Measurements from ENCODE around the gene BIRC7. TPM values are rescaled to one million over a fixed set of nuclear protein-coding genes. Genes with fewer than 3 reads are reported as not detected.

Gene BIRC7
- total RNA-seq, 1 donor from 2014 or later, result not detected

DNA sequence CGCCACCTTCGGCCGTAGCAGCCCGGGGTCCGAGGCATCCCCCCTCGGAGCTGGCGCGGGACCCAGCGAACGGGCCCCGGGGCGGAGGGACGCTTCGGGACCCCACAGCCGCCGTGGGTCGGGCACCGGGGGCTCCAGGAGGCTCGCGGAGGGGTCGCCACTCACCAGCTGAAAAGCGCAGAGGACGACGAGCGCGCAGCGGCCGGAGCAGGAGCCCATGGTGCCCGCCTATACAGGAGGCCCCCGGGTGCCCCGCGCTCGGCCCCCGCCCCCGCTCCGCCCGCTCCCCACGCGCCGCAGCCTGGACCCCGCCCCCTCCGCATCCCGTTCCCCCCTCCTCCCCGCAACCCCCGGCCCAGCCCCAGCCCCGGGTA lies 18.5 kb downstream of the BIRC7 start, which contains the start of gene NKAIN4:
Gene NKAIN4, minus strand, starts transcription at position 232 of the 374 bp plus-strand sequence. Its CDS starts 13 bp downstream, at position 219.
- CTCF ChIA-PET, result no interaction called here
- Mint-ChIP-seq H3K4me1 (peaks cover 14% of the 10 kb centered on the region), H3K27ac (no peak within 1 kb of the TSS), H3K4me3 (peak within 1 kb of the TSS; percentile 64), H3K36me3 (ENCODE audit: low read depth) (no peaks in the 10 kb centered on the region), H3K27me3 (peaks cover 39% of the 10 kb centered on the region), H3K9me3 (no peaks in the 10 kb centered on the region)
- intact Hi-C loops (cut with micrococcal nuclease), result loop anchor here (5.0 to 10.0 kb wide), 2 partner anchors 72 to 199 kb away; no protein-coding TSS in a partner anchor
- TF ChIP-seq, protein P1, sequence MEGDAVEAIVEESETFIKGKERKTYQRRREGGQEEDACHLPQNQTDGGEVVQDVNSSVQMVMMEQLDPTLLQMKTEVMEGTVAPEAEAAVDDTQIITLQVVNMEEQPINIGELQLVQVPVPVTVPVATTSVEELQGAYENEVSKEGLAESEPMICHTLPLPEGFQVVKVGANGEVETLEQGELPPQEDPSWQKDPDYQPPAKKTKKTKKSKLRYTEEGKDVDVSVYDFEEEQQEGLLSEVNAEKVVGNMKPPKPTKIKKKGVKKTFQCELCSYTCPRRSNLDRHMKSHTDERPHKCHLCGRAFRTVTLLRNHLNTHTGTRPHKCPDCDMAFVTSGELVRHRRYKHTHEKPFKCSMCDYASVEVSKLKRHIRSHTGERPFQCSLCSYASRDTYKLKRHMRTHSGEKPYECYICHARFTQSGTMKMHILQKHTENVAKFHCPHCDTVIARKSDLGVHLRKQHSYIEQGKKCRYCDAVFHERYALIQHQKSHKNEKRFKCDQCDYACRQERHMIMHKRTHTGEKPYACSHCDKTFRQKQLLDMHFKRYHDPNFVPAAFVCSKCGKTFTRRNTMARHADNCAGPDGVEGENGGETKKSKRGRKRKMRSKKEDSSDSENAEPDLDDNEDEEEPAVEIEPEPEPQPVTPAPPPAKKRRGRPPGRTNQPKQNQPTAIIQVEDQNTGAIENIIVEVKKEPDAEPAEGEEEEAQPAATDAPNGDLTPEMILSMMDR (IDR thresholded peaks at IDR 0.05), result no peak
- no peak for DNase-seq
- ATAC-seq (ENCODE audit: low read depth), result no peak
- POLR2A ChIA-PET, result no interaction called here

DNA sequence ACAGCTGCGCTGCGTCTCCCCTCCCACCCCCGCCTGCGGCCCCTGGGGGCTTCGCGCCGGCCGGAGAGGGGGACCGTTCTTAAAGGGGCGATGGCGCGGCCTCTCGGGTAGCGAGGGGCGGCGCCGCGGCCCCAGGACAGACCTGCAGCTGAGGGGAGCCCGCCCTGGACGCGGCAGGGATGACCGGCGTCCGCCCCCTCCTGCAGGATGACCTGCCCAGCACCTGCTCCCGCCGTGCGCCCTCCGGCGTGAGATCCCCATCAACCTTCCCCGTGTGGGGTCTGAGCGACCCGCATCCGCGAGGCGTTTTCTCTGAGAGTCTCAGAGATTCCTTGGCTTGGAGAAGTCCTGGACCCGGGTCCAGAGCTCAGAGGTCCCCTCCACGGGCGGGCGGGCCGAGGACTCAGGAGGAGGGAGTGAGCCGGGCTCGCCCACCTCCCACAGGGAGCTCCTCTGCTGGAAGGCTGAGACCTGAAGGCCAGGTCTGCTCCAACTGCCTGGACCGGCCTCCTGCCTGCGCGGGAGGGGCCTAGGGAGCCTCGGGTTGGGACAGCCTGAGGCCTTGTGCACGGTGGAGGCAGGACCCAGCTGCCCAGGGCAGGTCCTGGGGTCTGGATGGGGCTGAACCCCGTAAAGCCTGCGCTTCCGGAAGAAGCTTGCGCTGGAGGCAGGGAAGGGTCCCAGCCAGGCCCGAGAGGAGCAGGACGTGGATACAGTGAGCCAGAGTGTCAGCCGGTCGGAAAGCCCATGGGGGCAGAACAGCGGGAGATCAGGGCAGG lies 19.1 kb downstream of the BIRC7 start:
- TF ChIP-seq, protein P1 (IDR thresholded peaks at IDR 0.05), result no peak
- intact Hi-C loops (cut with micrococcal nuclease), result loop anchor here (5.0 to 10.0 kb wide), 2 partner anchors 72 to 200 kb away; no protein-coding TSS in a partner anchor
- no peak overlapping the region for H3K27ac Mint-ChIP-seq
- H3K4me3 Mint-ChIP-seq, result no peak overlapping the region
- ChIA-PET CTCF (no interaction called here), POLR2A (no interaction called here)
- H3K36me3 Mint-ChIP-seq (ENCODE audit: low read depth), result no peaks in the 10 kb centered on the region
- ATAC-seq (ENCODE audit: low read depth) (no peak), DNase-seq (no peak)
- no peaks in the 10 kb centered on the region for H3K9me3 Mint-ChIP-seq
- H3K27me3 Mint-ChIP-seq, result peaks cover 36% of the 10 kb centered on the region
- peaks cover 14% of the 10 kb centered on the region for H3K4me1 Mint-ChIP-seq

DNA sequence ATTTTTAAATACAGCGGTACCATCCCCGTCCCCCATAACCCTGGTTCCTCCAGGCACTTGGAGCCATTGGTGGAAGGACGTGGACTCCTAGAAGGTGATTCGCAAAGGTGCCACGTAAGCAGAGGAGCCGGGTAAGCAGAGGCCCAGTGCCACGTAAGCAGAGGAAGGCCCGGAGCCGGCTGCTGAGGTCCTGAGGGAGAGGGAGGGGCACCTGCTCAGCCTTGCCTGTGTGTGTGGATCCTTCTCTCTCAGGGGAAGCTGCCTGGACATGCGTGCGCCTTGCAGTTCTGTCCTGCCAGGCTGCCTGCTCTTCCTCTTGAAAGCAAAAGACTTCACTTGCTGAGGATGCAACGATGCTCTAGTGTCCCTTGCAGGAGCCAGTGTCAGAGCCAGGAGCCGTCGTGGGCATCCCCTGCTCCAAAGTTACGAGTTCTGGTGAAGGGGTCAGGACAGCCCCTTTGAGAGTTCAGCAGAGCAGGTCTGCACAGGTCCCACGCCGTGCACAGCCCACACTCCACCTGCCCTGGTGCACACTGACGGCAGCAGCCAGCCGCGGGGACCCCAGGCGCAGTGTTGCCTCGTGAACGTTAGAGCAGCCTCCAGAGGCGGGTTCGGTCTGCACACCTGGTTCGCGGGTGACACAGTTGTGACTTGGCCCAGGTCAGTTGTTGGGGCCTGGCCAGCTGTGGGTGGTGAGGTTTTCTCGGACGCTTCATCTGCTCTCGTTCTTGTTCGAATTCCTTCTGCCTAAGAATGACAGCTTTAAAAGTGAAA lies 20.4 kb downstream of the BIRC7 start:
- H3K27ac Mint-ChIP-seq, result no peak overlapping the region
- ATAC-seq (ENCODE audit: low read depth) (no peak), DNase-seq (no peak)
- H3K9me3 Mint-ChIP-seq, result no peaks in the 10 kb centered on the region
- ChIA-PET POLR2A (no interaction called here), CTCF (interaction anchor here (0.9 kb wide), 1 partner anchor 33 kb away, joined by 3 read pairs; no protein-coding TSS in a partner anchor)
- no peak overlapping the region for H3K4me3 Mint-ChIP-seq
- peaks cover 14% of the 10 kb centered on the region for H3K4me1 Mint-ChIP-seq
- intact Hi-C loops (cut with micrococcal nuclease), result loop anchor here (10.0 kb wide), 1 partner anchor 201 kb away; no protein-coding TSS in a partner anchor
- H3K36me3 Mint-ChIP-seq (ENCODE audit: low read depth), result no peaks in the 10 kb centered on the region
- H3K27me3 Mint-ChIP-seq, result peaks cover 33% of the 10 kb centered on the region
- TF ChIP-seq, protein P1 (IDR thresholded peaks at IDR 0.05), result no peak

DNA sequence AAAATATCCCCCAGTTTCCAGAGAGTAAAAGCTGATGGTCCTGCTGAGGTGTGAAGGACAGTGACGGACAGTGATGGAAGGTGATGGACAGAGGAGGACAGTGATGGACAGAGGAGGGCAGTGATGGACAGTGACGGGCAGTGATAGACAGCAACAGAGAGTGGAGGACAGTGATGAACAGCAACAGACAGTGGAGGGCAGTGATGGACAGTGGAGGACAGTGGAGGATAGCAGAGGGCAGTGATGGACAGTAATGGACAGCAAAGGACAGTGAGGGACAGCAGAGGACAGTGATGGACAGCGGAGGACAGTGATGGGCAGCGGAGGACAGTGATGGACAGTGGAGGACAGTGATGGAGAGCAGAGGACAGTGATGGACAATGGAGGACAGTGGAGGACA lies 21.2 kb downstream of the BIRC7 start:
- peaks cover 29% of the 10 kb centered on the region for H3K27me3 Mint-ChIP-seq
- CTCF ChIA-PET, result interaction anchor here (0.9 kb wide), 1 partner anchor 34 kb away, joined by 3 read pairs; no protein-coding TSS in a partner anchor
- no peak overlapping the region for H3K4me3 Mint-ChIP-seq
- ATAC-seq (ENCODE audit: low read depth) (no peak), DNase-seq (no peak)
- no peak overlapping the region for H3K27ac Mint-ChIP-seq
- peaks cover 12% of the 10 kb centered on the region for H3K4me1 Mint-ChIP-seq
- H3K36me3 Mint-ChIP-seq (ENCODE audit: low read depth), result no peaks in the 10 kb centered on the region
- intact Hi-C loops (cut with micrococcal nuclease), result loop anchor here (10.0 kb wide), 1 partner anchor 202 kb away; no protein-coding TSS in a partner anchor
- H3K9me3 Mint-ChIP-seq, result no peaks in the 10 kb centered on the region
- TF ChIP-seq, protein P1 (IDR thresholded peaks at IDR 0.05), result no peak
- POLR2A ChIA-PET, result no interaction called here

DNA sequence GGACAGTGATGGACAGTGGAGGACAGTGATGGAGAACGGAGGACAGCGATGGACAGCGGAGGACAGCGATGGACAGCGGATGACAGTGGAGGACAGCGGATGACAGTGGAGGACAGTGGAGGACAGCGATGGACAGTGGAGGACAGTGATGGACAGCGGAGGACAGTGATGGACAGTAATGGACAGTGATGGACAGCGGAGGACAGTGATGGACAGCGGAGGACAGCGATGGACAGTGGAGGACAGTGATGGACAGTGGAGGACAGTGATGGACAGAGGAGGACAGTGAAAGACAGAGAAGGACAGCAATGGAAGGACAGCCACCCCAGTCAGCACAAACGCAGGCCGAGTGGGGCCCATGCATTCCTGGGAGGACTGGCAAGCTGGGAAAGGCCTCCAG lies 21.9 kb downstream of the BIRC7 start:
- Mint-ChIP-seq H3K4me1 (peaks cover 12% of the 10 kb centered on the region), H3K27me3 (peaks cover 31% of the 10 kb centered on the region), H3K4me3 (no peak overlapping the region), H3K27ac (no peak overlapping the region), H3K9me3 (no peaks in the 10 kb centered on the region), H3K36me3 (ENCODE audit: low read depth) (no peaks in the 10 kb centered on the region)
- POLR2A ChIA-PET, result no interaction called here
- intact Hi-C loops (cut with micrococcal nuclease), result loop anchor here (10.0 kb wide), 1 partner anchor 203 kb away; no protein-coding TSS in a partner anchor
- TF ChIP-seq, protein P1 (IDR thresholded peaks at IDR 0.05), result no peak
- CTCF ChIA-PET, result no interaction called here
- ATAC-seq (ENCODE audit: low read depth) (no peak), DNase-seq (no peak)

All from activated B cell treated with CpG ODN at 0.5 μM for 24 hours (primary cell).